PC-9 (cell line): ENCODE measurements around the gene CRB2.

Experiments used
- CTCF ChIP-seq: fragments of 200-600 bp; sonication (generic); conservative IDR thresholded peaks from 2 replicates; pipeline ENCODE4 v1.6.1; 2017; ENCODE audit warnings: mixed run types, antibody characterized with exemption, mild to moderate bottlenecking, moderate library complexity
- EZH2 ChIP-seq: fragments of 200-600 bp; sonication (generic); IDR thresholded peaks from 2 replicates; pipeline ENCODE4 v1.8.0; 2017; ENCODE audit warnings: antibody characterized with exemption, low read depth

- TF ChIP-seq EZH2 (no peak), CTCF (no peak)
These were observed 16.9 kb downstream of the CRB2 start for GRCh38 chr9:123372766-123373446.
